ENCODE measurements around the gene NOD1.

The NOD1 gene

DNA sequence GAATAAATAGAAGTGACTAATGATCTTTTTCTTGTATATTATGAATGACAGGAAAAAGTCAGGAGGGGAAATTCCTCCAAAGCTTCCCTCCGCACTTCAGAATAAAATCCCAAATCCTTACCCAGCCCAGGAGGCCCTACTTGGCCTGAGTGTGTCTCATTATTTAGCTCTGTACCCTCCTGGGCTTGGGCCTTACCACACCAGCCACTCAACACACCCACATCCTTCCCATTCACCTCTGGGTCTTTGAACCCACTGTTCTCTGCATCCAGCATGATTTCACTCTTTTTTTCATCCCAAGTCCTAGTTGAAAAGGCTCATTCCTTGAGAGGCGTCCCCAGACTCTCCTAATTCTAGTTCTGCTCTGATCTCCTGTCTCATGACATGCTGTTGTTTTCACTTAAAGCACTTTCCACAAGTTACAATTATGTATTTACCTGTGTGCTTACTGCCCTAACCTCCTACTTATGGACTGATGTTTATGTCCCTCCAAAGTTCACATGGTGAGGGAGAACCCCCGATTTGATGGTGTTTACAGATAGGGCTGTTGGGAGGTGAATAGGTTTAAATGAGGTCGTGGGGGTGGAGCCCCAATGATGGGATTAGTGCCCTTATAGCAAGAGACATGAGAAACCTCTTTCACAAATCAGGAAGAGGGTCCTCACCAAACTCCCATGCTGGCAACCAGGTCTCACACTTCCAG lies 6.4 kb downstream of the NOD1 start:
- in situ Hi-C loops (cut with HindIII; ENCODE audit: low sequenced_read_pairs): no loop called here

DNA sequence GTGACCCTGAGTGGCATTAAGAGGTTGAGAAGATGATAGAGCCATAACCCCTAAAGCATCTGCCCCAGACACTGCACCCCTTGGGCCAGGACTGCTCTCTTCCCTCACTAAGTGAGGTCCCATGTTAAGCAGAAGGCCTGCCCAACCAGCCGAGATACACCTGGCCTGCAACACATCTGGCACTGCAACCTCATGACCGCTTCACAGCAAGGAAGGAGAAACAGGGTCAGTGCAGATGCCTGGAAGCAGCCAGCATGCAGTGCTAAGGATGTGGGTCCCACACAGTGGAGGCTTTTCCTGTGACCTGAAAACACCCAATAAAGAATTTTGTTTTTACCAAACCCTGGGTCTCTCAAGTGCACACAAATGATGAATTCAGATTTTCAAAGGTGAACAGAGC lies 7.4 kb downstream of the NOD1 start:
- in situ Hi-C loops (cut with HindIII; ENCODE audit: low sequenced_read_pairs): no loop called here

DNA sequence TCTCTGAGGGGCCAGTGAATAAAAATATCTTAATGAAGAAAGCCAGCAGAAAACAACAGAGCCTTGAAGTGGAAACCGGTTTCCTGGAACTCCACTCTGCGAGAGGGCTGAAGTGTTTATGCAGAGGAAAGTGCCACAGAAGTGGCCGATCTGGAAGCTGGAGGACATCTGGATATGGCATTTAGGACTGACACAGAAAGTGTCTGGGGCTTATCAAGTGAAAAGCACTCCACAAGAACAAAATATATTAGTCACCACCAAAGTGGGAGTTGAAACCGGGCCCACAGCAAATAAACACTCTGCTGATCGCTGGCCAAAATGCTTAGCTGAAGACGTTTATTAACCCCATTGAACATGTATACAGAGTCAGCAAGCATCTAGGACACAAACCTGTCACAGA lies 7.8 kb downstream of the NOD1 start:
- in situ Hi-C loops (cut with HindIII; ENCODE audit: low sequenced_read_pairs): no loop called here

DNA sequence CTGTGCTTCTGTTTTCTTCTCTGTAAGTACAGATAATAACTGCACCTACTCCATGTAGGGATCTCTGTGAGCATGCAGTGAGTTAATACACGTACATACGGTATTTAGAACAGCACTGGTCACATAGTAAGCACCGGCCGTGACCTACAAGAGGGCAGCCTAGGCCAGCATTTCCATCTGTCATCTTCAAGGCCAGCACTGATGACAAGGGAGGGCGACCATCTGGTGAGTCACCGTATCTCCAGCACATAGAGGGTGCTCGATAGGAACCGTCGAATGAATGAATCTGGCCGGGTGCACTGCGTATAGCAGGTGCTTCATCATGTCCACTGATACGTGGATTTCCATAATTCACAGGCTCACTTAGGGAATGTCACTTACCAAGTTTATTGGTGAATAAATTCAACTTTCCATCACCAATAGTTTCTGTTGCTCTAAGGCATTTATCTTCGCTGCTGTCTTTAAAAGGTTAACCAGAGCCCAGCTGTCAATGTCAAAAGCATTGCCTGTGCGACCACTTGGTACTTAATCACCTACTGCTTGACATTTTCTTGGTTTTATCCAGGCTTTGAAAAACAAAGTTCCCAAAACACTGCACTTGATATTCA lies 8.3 kb downstream of the NOD1 start:
- in situ Hi-C loops (cut with HindIII; ENCODE audit: low sequenced_read_pairs): no loop called here

DNA sequence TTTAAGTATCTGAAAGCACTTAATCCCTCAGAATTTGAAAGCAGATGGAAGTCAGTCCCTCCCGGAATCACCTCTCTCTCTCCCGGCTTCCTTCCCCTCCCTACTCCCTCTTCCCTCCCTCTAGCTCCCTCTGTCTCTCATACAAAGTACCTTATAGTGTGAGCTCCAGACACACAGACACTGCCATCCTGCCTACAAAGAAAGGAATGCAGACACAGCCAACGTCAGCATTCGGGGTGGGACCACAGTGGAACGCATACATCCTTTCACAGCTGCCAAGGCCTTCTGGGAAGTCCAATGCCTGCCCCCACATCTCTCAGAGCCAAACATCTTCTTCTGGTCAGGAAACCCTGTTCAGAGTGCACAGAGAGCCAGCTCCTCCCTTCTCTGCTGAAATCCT lies 9.3 kb downstream of the NOD1 start:
- in situ Hi-C loops (cut with HindIII; ENCODE audit: low sequenced_read_pairs): no loop called here

DNA sequence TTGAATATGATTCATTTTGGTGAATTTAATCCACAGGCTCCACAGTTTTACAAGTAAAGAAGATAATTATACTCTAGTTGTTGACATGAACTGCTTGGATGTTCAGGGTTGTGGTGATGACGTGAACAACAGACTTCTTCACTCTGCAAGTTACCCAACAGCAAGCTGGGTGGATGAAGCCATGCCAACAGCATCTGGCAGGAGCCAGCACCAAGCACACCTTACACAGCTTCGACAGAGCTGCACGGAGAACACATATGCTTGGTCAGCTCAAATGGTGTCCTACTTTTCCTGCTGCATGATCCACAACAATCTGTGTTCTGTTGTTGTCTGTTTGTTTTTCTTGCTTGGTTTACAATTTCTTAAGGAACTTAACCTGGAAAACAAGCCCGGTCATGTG lies 9.8 kb downstream of the NOD1 start:
- in situ Hi-C loops (cut with HindIII; ENCODE audit: low sequenced_read_pairs): no loop called here

DNA sequence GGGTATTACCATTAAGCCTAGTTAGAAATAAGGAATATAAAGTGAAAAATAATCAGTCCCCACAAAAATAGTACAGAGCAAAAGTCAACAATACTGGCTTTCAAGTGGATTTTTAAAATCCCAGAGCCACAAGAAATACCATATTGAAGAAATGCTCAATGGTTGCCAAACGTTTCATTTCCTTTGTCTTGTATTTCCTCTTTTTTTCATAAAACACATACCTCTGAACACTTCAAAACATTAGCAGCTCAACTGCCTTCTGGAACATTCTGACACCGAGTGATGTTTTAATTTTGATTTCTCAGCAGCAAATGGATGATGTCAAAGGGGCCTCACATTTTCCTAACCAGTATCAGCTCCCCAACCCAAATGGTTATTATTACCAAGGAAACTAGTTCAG lies 10.5 kb downstream of the NOD1 start:
- in situ Hi-C loops (cut with HindIII; ENCODE audit: low sequenced_read_pairs): no loop called here

DNA sequence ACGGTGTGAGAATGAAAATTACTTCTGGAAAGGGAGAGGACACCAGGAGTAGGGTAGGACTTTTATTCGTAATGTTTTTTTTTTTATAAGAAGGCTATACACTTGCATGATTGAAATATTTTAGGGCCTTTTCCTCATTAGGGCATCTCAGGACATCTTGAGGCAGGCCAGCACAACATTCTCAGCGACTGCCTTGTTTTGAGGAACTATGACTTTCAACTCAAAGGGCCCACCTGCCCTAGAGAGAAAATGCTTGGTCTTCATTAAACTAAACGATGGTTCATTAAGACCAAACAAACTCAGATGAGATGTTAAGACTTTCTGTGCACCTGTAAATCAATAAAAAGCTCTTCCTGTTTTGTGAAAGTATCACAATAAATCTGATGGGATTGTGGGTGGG lies 11.3 kb downstream of the NOD1 start:
- in situ Hi-C loops (cut with HindIII; ENCODE audit: low sequenced_read_pairs): no loop called here

DNA sequence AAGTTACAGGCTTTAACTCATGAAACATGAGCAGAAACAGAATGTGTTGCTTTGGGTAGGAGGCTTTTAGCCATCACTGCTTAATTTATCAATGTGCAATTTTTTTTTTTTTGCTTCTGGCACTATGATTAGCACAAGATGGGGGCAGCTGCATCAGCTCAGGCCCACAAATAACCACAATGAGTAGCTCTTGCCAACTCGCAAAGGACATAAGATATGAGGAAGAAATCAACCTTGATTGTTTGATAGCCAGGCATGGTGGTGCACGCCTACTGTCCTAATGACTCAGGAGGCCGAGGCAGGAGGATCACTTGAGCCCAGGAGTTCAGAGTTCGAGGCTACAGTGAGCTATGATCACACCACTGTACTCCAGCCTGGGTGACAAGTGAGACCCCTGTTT lies 12.3 kb downstream of the NOD1 start:
- in situ Hi-C loops (cut with HindIII; ENCODE audit: low sequenced_read_pairs): no loop called here

DNA sequence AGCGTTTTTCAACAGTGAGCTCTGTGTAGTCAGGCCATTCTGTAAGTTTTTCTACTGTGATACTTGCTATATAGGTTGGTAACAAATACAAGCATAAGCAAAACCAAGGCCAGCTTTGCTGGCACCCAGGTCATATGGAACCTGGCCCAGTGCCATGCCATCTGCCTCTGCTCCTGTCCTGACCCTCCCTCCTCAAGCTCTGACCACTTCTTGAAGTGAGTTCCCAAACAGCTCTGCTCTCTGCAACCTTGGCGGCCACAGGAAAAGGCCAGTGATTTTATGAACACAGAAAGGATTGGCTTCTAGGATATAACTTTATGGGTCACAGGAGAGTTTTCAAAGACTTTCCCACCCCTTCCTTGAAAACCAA lies 12.8 kb downstream of the NOD1 start:
- in situ Hi-C loops (cut with HindIII; ENCODE audit: low sequenced_read_pairs): no loop called here

DNA sequence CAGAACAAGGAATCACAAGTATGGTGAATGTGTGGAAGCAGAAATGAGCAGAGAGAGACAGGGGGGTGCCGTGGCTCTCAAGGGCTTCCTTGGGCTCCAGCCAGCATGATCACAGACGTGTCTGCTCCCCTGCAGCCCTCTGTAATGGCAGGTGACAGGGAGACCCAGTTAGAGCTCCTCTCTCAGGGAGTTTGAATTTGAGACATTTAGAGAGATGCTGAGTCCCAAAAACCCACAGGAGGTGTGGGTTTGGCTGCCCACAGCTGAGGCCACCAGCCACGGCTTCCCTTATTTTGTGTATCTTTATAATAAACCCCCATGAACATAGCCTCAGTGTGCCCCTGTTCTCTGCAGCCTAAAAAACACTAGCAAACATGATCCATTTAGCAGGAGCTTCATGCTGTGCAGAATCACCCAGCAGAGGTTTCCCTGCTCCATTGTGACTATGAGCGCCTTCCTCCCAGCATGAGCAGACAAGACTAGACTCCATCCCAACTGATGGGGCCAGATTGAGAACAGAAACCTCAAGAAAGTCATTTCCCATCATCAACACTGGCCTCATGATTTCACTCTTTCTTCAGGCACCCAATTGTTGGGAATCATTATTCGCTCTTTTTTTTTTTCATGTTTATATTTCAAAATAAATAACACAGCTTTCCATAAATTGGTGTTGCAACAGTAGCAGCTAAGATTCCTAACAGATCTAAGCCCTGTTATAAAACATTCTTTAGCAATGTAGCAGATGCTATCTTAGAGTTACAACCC lies 13.4 kb downstream of the NOD1 start:
- in situ Hi-C loops (cut with HindIII; ENCODE audit: low sequenced_read_pairs): no loop called here

DNA sequence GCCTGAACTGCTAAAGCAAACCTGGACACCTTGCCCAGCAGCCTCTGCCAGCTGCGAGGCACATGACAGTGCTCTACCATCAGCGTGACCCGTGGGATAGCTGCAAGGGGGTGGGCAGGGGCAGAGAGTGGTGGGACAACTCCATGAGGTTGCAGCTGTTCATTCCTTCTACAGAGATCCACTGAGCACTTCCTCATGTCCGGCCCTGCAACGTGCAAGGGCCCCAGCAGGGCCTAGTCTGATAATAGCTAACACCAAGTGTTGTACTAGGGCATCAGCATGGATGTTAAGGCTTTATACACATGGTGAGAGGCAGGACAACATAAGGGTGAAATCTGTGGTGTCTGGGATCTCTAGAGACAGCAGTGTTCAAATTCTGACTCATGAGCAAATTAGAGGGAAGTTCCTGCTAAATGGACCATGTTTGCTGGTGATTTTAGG lies 14.3 kb downstream of the NOD1 start:
- in situ Hi-C loops (cut with HindIII; ENCODE audit: low sequenced_read_pairs): no loop called here

DNA sequence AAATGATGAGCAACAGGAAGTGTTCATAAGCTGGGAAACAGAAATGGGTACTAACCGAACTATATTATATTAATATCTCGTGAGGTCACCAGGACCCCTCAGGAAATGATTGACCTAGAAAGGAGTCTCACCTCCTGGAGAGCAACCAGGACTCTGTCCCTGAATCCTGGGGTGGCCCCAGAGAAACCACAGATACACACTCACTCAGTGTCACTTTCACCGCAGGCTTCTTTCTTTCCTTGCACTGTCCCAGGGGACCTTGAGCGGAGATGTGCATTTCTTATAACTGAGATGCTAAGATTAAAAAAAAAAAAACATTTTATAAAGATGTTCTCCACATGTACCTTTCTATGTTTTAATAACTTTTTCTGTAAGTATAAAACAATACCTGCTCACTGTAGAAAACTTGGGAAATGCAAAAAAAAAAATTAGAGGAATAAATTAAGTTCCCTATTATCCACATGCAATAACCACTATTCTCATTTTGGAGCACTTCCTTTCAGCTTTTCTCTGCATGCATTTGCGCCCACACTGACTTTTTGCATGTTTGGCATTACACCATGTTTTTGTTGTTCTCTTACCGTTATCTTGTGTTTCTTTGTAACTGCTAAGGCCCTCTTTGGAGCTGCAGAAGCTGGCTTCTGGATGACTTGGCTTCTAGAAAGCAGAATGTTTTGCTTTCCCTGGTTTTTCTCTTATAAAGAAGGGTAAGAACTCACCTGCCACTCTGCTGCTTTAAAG lies 15.0 kb downstream of the NOD1 start:
- in situ Hi-C loops (cut with HindIII; ENCODE audit: low sequenced_read_pairs): no loop called here

DNA sequence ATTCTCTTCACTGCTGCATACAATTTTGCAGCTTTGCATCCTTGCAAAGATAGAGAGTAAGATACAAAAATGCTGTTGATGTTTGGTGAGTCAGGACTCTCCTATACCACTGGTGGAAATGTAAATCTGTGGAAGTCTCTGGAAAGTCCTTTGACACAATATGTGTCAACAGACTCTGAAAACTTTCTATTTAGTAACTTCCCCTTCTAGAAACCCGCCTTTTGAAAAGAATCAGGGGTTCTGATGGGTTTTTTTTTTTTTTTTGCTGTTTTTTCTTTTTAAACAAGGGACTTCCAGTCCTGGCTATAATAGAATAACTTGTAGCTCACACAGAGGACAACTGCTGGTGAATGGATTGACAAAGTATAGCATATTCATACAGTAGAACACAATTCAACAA lies 16.4 kb downstream of the NOD1 start:
- in situ Hi-C loops (cut with HindIII; ENCODE audit: low sequenced_read_pairs): no loop called here

DNA sequence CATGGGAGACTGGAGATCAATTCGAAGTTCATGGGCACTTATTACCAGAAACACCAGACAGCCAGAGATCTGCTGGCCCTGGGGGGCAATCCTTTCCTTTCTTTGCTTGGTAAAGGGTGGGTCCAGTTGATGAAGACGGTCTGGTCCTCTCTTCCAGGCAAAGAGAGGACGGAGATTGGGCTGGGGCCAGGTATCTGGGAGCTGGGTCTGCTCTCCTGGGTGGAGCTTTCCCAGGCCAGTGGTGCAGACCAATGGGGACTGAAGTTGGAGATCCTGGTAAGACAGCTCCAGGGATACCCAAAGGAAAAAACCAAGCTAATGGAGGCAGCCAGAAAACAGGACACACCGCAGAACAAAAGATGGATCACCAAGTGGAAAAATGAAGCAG lies 18.3 kb downstream of the NOD1 start:
- in situ Hi-C loops (cut with HindIII; ENCODE audit: low sequenced_read_pairs): no loop called here

DNA sequence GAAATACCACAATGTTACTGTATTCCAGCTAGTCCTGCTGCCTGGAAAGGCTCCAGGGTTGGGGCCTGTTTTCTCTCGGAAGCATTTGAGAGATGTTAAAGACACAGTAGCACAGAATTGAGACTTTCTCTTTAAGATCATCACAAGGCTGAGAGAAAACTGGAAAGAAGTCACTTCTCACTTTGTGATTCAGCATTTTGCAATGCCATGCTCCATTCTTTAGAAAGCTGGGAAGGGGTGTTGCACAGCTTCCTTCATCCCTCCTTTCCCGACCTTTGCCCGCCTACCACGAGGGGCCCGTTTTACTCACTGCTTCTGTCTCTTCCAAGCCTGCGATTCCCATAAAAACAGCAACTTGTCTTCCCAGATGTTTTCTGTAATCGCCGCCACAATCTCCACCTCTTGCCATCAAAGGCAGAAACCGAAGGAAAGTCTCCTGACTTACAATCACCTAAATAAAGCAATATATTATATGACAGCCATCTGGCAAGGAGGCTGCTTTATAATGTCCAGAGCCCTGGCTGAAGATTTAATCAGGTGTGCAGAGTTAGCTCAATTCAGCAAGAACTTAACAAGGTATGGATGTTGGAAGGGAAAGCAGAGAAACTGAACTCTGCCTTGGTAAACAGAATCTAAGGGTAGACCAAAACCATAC lies 18.9 kb downstream of the NOD1 start:
- in situ Hi-C loops (cut with HindIII; ENCODE audit: low sequenced_read_pairs): no loop called here

DNA sequence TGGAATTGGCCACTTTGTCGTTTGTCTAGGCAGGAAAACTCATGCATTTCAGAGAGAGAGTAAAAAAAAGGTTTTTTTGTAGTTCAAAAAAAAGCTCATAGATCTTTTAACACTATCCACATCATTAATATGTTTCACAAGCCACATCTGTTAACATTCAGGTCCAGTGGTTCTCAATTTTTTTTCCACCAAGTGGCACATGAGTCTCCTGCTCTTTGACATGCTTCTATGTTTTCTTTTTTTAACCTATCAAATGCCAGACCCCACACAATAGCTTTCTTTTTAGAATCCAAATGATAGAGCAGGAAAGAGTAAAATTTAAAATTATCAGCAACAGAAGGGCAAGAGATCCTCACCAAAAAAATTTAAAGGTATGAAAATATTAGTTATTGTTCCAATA lies 20.3 kb downstream of the NOD1 start:
- in situ Hi-C loops (cut with HindIII; ENCODE audit: low sequenced_read_pairs): no loop called here

DNA sequence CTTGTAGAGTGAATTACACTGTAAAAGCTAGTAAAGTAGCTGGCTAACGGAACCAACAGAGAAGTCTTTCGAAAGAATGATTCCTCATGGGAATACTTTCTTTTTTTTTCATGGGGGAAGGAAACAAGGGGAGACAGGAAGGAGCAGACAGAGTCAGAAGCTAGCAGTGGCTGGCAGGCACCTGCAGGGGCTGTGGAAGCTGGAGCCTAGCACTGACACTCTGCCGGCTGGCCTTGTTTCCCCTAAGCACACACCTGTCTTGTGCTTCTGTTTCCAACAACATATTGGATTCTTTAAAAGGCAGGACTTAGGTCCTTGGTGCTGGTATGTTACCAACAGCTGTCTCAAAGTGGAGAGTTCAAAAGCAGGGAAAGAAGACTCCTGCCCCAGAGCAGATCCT lies 24.7 kb downstream of the NOD1 start:
- in situ Hi-C loops (cut with HindIII; ENCODE audit: low sequenced_read_pairs): no loop called here

DNA sequence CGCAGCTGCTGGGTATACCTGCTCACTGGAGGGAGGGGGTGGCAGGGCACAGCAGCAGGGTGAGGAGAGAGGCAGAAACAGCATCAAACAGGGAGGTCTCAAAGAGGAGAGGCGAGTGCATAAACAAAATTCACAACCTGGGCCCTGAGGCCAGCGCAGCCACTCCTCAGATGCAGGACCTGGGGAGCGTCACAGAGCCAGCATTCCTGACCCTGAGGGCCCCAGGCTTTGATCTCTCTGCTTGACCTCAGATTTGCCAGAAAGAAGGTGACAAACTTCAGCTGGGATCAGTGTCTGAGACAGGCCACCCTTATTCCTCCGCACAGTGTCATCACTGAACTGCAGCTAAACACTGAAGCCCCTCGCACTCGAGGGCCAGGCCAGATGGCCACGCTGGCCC lies 25.6 kb downstream of the NOD1 start:
- in situ Hi-C loops (cut with HindIII; ENCODE audit: low sequenced_read_pairs): no loop called here

DNA sequence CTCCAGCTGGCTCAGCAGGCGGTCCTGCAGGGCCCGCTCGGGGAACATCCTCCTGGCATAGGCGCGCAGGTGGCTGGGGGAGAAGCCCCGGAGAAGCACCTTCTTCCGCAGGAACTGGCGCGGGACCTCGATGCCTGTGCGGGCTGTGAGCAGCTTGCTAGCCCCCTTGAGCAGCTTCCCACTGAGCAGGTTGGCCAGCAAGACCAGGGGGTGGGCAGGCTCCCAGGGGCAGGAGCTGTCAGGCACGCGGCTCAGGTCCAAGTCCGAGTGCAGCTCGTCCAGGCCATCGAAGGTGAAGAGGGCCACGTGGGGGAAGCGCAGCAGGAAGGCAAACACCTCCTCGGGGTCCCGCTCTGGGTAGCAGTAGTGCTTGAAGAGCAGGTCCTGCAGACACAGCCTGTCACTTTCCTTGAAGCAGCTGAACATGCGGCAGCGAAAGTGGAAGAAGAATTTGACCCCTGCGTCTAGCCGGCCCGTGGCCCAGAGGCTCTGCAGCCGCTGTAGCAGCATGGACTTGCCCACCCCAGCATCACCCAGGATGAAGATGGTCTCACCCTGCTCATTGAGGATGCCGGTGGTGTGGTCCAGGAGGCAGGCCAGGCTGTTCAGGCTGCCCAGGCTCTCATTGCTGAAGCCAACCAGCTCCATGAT lies 26.2 kb downstream of the NOD1 start:
- in situ Hi-C loops (cut with HindIII; ENCODE audit: low sequenced_read_pairs): no loop called here
